ENCODE results near the gene CDK2AP2.

DNA sequence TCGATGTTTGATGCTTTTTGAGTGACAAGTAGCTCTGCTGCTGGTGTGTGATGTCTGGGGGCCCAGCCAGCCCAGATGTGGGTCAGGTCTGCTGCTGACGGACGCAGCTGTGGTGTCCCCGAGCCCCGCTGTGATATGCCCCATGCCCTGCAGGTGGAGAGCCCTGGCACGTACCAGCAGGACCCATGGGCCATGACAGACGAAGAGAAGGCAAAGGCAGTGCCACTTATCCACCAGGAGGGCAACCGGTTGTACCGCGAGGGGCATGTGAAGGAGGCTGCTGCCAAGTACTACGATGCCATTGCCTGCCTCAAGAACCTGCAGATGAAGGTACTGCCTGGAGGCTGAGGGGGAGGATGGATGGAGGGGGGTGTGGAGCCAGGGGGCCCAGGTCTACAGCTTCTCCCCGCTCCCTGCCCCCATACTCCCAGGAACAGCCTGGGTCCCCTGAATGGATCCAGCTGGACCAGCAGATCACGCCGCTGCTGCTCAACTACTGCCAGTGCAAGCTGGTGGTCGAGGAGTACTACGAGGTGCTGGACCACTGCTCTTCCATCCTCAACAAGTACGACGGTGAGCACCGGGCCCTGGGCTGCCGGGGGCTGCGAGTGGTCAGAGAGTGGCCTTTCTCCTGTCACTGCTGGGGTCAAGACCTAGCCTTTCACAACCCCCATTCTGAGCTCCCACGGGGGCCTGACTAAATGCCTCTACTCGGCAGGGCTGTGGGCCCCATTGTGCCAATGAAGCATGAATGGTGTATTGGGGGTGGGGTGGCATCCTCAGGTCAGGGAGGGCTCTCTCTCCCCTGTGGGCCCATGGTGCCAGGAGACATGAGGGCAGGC, 17.9 kb downstream of the CDK2AP2 start:
- TF ChIP-seq, protein P1, sequence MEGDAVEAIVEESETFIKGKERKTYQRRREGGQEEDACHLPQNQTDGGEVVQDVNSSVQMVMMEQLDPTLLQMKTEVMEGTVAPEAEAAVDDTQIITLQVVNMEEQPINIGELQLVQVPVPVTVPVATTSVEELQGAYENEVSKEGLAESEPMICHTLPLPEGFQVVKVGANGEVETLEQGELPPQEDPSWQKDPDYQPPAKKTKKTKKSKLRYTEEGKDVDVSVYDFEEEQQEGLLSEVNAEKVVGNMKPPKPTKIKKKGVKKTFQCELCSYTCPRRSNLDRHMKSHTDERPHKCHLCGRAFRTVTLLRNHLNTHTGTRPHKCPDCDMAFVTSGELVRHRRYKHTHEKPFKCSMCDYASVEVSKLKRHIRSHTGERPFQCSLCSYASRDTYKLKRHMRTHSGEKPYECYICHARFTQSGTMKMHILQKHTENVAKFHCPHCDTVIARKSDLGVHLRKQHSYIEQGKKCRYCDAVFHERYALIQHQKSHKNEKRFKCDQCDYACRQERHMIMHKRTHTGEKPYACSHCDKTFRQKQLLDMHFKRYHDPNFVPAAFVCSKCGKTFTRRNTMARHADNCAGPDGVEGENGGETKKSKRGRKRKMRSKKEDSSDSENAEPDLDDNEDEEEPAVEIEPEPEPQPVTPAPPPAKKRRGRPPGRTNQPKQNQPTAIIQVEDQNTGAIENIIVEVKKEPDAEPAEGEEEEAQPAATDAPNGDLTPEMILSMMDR (IDR thresholded peaks at IDR 0.05): no peak
- TF ChIP-seq POLR2A (IDR thresholded peaks at IDR 0.05): no peak

Data from breast epithelium (tissue), 3 donors.